ENCODE data around the gene ITGA2B. TPM values are rescaled to one million over a fixed set of nuclear protein-coding genes. Genes with fewer than 3 reads are reported as not detected.
"Not testable (repeated sequence)": the region's sequence is repeated elsewhere in the genome, so short reads cannot be mapped to it uniquely, and the experiment has no call there.

Gene ITGA2B
- total RNA-seq, 4 donors from 2014 or later, result 1.5 to 3.0 (median 2.8) TPM

DNA sequence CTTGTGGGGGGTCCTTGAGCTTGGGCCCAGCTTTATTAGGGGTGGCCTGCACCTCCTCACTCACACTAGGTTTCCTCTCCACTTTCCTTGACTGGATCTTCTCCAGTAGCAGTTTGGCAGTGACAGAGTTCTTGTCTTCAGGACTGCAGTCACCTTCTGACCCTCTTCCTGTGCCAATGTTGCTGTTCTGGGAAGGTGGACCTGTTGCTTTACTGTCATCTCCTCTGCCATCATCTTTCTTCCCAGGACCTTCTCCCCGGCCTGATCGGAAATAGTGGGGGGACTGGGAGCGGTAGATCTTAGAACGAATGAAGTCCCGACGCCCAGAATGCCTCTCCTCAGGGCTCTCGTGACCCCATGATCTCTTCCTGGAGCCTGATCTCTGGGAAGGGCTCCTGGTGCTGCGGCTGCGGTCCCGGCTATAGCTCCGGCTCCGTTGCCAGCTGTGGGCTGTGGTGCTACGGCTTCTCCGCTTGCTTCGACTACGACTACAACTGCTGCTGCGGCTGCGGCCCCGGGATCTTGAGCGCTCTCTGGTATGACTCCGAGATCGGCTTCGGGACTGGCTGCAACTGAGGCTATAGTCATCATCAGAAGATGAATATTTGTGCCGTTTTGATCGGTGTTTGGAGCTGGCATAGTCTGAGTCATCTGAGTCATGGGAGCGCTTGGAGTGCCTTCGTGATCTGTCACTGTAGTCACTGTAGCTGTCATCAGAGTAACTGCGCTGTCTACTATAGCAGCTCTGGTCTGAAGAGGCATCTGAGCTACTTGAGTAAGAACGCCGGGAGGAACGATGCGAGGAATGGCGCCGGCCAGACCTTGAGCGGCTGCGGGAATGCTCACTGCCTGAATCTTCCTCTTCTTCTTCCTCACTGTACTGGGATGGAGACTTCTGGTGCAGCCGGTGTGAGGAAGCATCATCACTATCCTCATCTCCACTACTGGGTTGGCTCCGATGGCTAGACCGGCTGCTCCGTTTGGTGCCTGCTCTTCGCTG lies 9.5 kb upstream of the ITGA2B start:
- Histone ChIP-seq H3K27me3 (no peaks in the 10 kb centered on the region), H3K4me3 (no peak overlapping the region), H3K27ac (no peak overlapping the region), H3K36me3 (peaks cover 0 to 80% (median 0%) of the 10 kb centered on the region in 3 donors), H3K9me3 (no peaks in the 10 kb centered on the region), H3K4me1 (no peaks in the 10 kb centered on the region)
- no peak for DNase-seq (ENCODE audit: low spot score in 2 of 2)
- WGBS, 2 donors, result 92 to 96% methylated on average over 41 of the region's 41 CpGs
- TF ChIP-seq, protein P1, sequence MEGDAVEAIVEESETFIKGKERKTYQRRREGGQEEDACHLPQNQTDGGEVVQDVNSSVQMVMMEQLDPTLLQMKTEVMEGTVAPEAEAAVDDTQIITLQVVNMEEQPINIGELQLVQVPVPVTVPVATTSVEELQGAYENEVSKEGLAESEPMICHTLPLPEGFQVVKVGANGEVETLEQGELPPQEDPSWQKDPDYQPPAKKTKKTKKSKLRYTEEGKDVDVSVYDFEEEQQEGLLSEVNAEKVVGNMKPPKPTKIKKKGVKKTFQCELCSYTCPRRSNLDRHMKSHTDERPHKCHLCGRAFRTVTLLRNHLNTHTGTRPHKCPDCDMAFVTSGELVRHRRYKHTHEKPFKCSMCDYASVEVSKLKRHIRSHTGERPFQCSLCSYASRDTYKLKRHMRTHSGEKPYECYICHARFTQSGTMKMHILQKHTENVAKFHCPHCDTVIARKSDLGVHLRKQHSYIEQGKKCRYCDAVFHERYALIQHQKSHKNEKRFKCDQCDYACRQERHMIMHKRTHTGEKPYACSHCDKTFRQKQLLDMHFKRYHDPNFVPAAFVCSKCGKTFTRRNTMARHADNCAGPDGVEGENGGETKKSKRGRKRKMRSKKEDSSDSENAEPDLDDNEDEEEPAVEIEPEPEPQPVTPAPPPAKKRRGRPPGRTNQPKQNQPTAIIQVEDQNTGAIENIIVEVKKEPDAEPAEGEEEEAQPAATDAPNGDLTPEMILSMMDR (IDR thresholded peaks at IDR 0.05), result no peak
- TF ChIP-seq POLR2A (IDR thresholded peaks at IDR 0.05), result no peak
- no peak for TF ChIP-seq EP300 (IDR thresholded peaks at IDR 0.05)

DNA sequence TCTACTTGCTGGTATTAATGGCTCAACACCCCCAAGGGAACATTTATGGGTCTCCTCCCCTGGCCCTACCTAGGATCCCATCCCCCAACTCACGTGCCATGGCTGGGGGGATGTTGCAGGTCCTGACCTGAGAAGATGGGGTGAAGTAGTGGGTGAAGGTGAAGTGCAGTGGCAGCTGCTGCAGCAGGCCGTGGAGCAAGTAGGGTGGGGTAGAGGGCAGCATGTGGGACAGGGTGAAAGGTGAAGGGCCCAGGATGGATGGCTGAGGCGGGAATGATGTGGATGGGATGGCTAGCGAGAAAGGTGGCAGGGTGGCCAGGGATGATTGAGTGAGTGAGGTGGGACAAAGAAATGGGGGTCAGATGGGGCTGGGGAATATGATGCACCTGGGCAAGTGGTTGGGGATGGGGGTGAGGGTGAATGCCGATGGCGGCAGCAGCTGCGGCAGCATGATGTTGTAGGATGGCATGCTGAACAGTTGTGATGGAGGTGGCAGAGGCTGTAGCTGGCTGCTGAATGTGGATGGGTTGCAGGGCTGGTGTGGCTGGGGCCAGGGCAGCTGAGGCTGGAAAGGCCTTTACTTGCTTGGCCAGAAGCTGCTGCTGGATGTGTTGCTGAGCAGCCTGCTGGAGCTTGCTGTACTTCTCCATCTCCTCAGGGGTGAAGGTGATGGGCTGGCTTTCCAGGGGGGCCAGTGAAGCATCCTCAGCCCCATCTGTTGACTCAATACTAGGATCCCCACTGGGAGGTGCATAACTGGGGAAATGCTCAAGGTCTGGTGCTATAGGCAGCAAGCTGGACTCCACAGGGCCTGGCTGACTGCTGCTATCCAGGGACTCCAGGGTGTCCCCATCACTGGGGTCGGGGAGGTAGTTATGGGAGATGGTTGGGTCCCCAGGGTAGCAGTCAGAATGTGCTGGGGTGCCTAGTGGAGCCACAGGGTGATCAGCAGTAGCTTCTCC lies 8.3 kb upstream of the ITGA2B start:
- Histone ChIP-seq H3K27ac (no peak overlapping the region), H3K4me3 (no peak overlapping the region), H3K9me3 (no peaks in the 10 kb centered on the region), H3K27me3 (no peaks in the 10 kb centered on the region), H3K4me1 (no peaks in the 10 kb centered on the region), H3K36me3 (peaks cover 0 to 68% (median 0%) of the 10 kb centered on the region in 3 donors)
- no peak for DNase-seq (ENCODE audit: low spot score in 2 of 2)
- TF ChIP-seq, protein P1 (IDR thresholded peaks at IDR 0.05), result no peak
- TF ChIP-seq EP300 (IDR thresholded peaks at IDR 0.05), result peak in 1 of 2 donors; percentile 7
- WGBS, 2 donors, result 87 to 94% methylated on average over 8 of the region's 8 CpGs

DNA sequence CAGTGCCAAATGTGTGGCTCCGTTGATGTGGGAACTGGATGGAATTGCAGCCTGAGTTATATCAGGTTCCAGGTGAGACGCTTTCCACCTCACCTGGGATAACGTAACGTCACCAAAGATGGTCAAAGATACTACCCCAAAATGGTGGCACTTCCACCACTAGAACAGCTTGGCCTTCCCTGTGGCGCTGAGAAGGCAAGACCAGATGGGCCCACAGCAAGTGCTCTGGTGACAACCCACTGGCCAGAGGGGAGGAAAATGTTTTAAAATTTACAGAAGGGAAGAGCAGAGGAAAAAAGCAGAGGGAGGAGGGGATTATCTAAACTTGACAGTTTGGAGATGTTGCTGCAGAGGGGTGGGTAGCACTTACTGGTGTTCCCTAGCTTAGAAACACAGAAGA lies 7.5 kb upstream of the ITGA2B start:
- no peaks in the 10 kb centered on the region for H3K27me3 ChIP-seq
- 92 to 93% methylated on average over 5 of the region's 5 CpGs for WGBS, 2 donors
- no peak overlapping the region for H3K27ac ChIP-seq
- H3K4me3 ChIP-seq, result no peak overlapping the region
- H3K36me3 ChIP-seq, result peaks cover 0 to 61% (median 0%) of the 10 kb centered on the region in 3 donors
- no peaks in the 10 kb centered on the region for H3K4me1 ChIP-seq
- no peaks in the 10 kb centered on the region for H3K9me3 ChIP-seq
- no peak for DNase-seq (ENCODE audit: low spot score in 2 of 2)
- TF ChIP-seq, protein P1 (IDR thresholded peaks at IDR 0.05), result no peak
- TF ChIP-seq EP300 (IDR thresholded peaks at IDR 0.05) (no peak), POLR2A (IDR thresholded peaks at IDR 0.05) (no peak)

DNA sequence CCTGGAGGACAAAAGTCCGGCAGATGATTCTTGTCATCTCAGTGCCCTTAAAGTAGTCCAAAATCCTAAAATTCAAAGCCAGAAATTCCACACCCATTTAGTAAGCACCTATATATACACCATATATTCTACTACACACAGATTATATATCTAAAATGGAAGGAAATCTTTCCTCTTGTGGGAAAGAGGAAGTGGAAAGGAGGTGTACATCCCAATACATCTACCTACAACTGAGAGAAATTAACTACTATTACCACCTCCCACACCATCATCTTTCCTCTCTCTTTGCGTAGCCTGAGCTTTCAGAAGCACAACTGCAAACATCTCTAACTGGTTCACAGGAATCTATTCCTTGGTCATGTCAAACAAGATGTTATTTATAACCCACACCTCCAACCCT lies 5.4 kb upstream of the ITGA2B start:
- TF ChIP-seq POLR2A (IDR thresholded peaks at IDR 0.05) (no peak), EP300 (IDR thresholded peaks at IDR 0.05) (no peak)
- TF ChIP-seq, protein P1 (IDR thresholded peaks at IDR 0.05), result no peak

DNA sequence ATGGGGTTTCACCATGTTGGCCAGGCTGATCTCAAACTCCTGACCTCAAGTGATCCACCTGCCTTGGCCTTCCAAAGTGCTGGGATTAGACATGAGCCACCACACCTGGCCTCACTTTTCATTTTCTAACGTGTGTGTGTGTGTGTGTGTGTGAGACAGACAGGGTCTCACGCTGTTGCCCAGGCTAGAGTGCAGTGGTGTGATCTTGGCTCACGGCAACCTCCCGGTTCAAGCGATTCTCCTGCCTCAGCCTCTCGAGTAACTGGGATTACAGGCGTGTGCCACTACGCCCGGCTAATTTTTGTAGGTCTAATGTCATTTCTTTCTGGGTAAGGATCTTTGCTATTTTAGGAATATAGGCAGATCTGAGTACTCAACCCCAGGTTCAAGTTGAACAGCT lies 4.7 kb upstream of the ITGA2B start:
- H3K27me3 ChIP-seq; H3K27ac ChIP-seq; DNase-seq (ENCODE audit: low spot score in 2 of 2); H3K4me3 ChIP-seq; H3K4me1 ChIP-seq; H3K9me3 ChIP-seq: not testable (repeated sequence)
- 94 to 96% methylated on average over 9 of the region's 9 CpGs for WGBS, 2 donors
- H3K36me3 ChIP-seq, result peaks cover 0 to 41% (median 0%) of the 10 kb centered on the region in 3 donors

More for the DNA sequence above, 5.4 kb upstream of the ITGA2B start:
- peaks cover 0 to 42% (median 0%) of the 10 kb centered on the region in 3 donors for H3K36me3 ChIP-seq
- no peak overlapping the region for H3K4me3 ChIP-seq
- WGBS, 2 donors, result 93 to 97% methylated on average over 2 of the region's 2 CpGs
- DNase-seq (ENCODE audit: low spot score in 2 of 2), result no peak
- no peaks in the 10 kb centered on the region for H3K4me1 ChIP-seq
- H3K9me3 ChIP-seq, result no peaks in the 10 kb centered on the region
- H3K27me3 ChIP-seq, result no peaks in the 10 kb centered on the region
- no peak overlapping the region for H3K27ac ChIP-seq

Data from tibial nerve (tissue), 4 donors.